HepG2 (cell line): ENCODE data around the gene SPTBN4. TPM values are rescaled to one million over a fixed set of nuclear protein-coding genes. Genes with fewer than 3 reads are reported as not detected.

Experiments used
- BCL3 ChIP-seq: sonication (generic); formaldehyde crosslinking; IDR thresholded peaks from 2 replicates; pipeline ENCODE4 v1.5.1; 2020; ENCODE audit warnings: mild to moderate bottlenecking, missing genetic modification reagents, moderate library complexity
- BCL6 ChIP-seq: IDR thresholded peaks from 2 replicates; pipeline ENCODE4 v1.6.1; 2016; ENCODE audit warnings: missing genetic modification reagents, missing compliant biosample characterization
- HES4 ChIP-seq: sonication (generic); formaldehyde crosslinking; IDR thresholded peaks from 2 replicates; pipeline ENCODE4 v1.9.0; 2021; ENCODE audit warnings: mild to moderate bottlenecking, missing genetic modification reagents, borderline replicate concordance
- JUN ChIP-seq: sonication (generic); formaldehyde crosslinking; IDR thresholded peaks from 2 replicates; pipeline ENCODE4 v1.4.0; 2020; ENCODE audit warnings: mild to moderate bottlenecking, missing genetic modification reagents
- JUNB ChIP-seq: sonication (generic); formaldehyde crosslinking; IDR thresholded peaks from 2 replicates; pipeline ENCODE4 v1.8.0; 2022; ENCODE audit warnings: missing genetic modification reagents, mild to moderate bottlenecking, borderline replicate concordance
- KMT2B ChIP-seq: IDR thresholded peaks from 2 replicates; pipeline ENCODE4 v1.6.1; 2016; ENCODE audit warnings: missing genetic modification reagents, missing compliant biosample characterization
- MED8 ChIP-seq: sonication (generic); formaldehyde crosslinking; IDR thresholded peaks from 2 replicates; pipeline ENCODE4 v1.8.1; 2023; ENCODE audit warnings: mild to moderate bottlenecking, missing genetic modification reagents; ENCODE audit not compliant: insufficient replicate concordance
- PBX3 ChIP-seq: sonication (generic); formaldehyde crosslinking; IDR thresholded peaks from 2 replicates; pipeline ENCODE4 v1.8.1; 2023; ENCODE audit warnings: missing genetic modification reagents, inconsistent platforms, borderline replicate concordance
- RARA ChIP-seq: IDR thresholded peaks from 2 replicates; pipeline ENCODE4 v1.6.1; 2016; ENCODE audit warnings: missing genetic modification reagents, missing compliant biosample characterization
- RBAK ChIP-seq: sonication (generic); formaldehyde crosslinking; IDR thresholded peaks from 2 replicates; pipeline ENCODE4 v1.5.1; 2020; ENCODE audit warnings: mild to moderate bottlenecking, missing genetic modification reagents
- SMARCC2 ChIP-seq: fragments of 450-650 bp; IDR thresholded peaks from 2 replicates; pipeline ENCODE4 v1.6.1; 2017; ENCODE audit warnings: antibody characterized with exemption, mild to moderate bottlenecking
- SRSF9 ChIP-seq: fragments of 200-400 bp; formaldehyde crosslinking; IDR thresholded peaks from 2 replicates; pipeline ENCODE4 v1.6.1; 2018; ENCODE audit warnings: borderline replicate concordance, mild to moderate bottlenecking, low read depth, low read length; ENCODE audit not compliant: insufficient read depth, poor library complexity, severe bottlenecking
- UBTF ChIP-seq: sonication (generic); formaldehyde crosslinking; IDR thresholded peaks from 2 replicates; pipeline ENCODE4 v1.4.0; 2020; ENCODE audit warnings: mild to moderate bottlenecking, missing genetic modification reagents
- ZBTB8A ChIP-seq: sonication (generic); formaldehyde crosslinking; IDR thresholded peaks from 2 replicates; pipeline ENCODE4 v1.4.0; 2020; ENCODE audit warnings: mild to moderate bottlenecking, low read depth, missing genetic modification reagents, borderline replicate concordance
- ZGPAT ChIP-seq: IDR thresholded peaks from 2 replicates; pipeline ENCODE4 v1.6.1; 2016; ENCODE audit warnings: mild to moderate bottlenecking
- ZNF124 ChIP-seq: sonication (generic); formaldehyde crosslinking; IDR thresholded peaks from 2 replicates; pipeline ENCODE4 v1.4.0; 2020; ENCODE audit warnings: missing genetic modification reagents
- ZNF160 ChIP-seq: sonication (generic); formaldehyde crosslinking; IDR thresholded peaks from 2 replicates; pipeline ENCODE4 v1.8.0; 2022; ENCODE audit warnings: mild to moderate bottlenecking, inconsistent platforms, missing genetic modification reagents
- ZNF333 ChIP-seq: sonication (generic); formaldehyde crosslinking; IDR thresholded peaks from 2 replicates; pipeline ENCODE4 v1.4.0; 2020; ENCODE audit warnings: mild to moderate bottlenecking, missing genetic modification reagents, borderline replicate concordance
- ZNF354B ChIP-seq: sonication (generic); formaldehyde crosslinking; IDR thresholded peaks from 2 replicates; pipeline ENCODE4 v1.8.0; 2022; ENCODE audit warnings: mild to moderate bottlenecking, missing genetic modification reagents
- ZNF510 ChIP-seq: sonication (generic); formaldehyde crosslinking; IDR thresholded peaks from 2 replicates; pipeline ENCODE4 v1.4.0; 2020; ENCODE audit warnings: low read depth, mild to moderate bottlenecking, missing genetic modification reagents
- ZNF558 ChIP-seq: sonication (generic); formaldehyde crosslinking; IDR thresholded peaks from 2 replicates; pipeline ENCODE4 v1.9.0; 2022; ENCODE audit warnings: mild to moderate bottlenecking, missing genetic modification reagents, borderline replicate concordance
- ZNF644 ChIP-seq: IDR thresholded peaks from 2 replicates; pipeline ENCODE4 v1.6.1; 2016; ENCODE audit warnings: low read depth
- ZNF7 ChIP-seq: IDR thresholded peaks from 2 replicates; pipeline ENCODE4 v1.6.1; 2016; ENCODE audit warnings: missing biosample characterization, missing genetic modification reagents
- ZSCAN12 ChIP-seq: sonication (generic); formaldehyde crosslinking; IDR thresholded peaks from 2 replicates; pipeline ENCODE4 v1.9.0; 2021; ENCODE audit warnings: mild to moderate bottlenecking, missing genetic modification reagents
- polyA plus RNA-seq, 8 experiments: library from polyadenylated mRNA; depleted of rRNA in 3 of 8; stranded (reverse) in 7 of 8; unstranded in 1 of 8; fragments of >200 nt; fragmentation: Illumina TruSeq in 4 of 8; extraction: Trizol in 4 of 8; gene quantifications; 2 replicates each; pipeline versions ENCODE4 v1.2.1 to v1.2.3, GENCODE V29; 2011 to 2016; ENCODE audit warnings: low read depth in 4 of 8, missing spikeins in 1 of 8, mixed read lengths in 1 of 8; ENCODE audit not compliant: insufficient read depth in 1 of 8
- total RNA-seq, 5 experiments: library from RNA; depleted of rRNA; stranded (reverse); fragments of >200 nt; fragmentation: Illumina TruSeq; extraction: Trizol; gene quantifications; 2 replicates each; pipeline ENCODE4 v1.2.3, GENCODE V29; 2016; ENCODE audit warnings: low read depth in 1 of 5

SPTBN4 gene
- total and polyA plus RNA-seq, 2 of the 13 experiments (the other 11 are each of a cell fraction or from before 2014, with no cell fraction given), result 0.11 TPM

GRCh38 chr19:40603389-40604170, 136.8 kb downstream of the SPTBN4 start (continued):
- peak; percentile 68 for TF ChIP-seq UBTF (CRISPR knock-in tag)
- TF ChIP-seq ZNF510 (CRISPR knock-in tag), result no peak
- peak; percentile 53; the same call in 1 of the 2 replicates for TF ChIP-seq JUN (CRISPR knock-in tag)
- no peak for TF ChIP-seq HES4
- no peak for TF ChIP-seq SMARCC2
- TF ChIP-seq ZNF644, result no peak
- TF ChIP-seq BCL6 (CRISPR knock-in tag), result peak; percentile 94
- no peak for TF ChIP-seq PBX3
- TF ChIP-seq SRSF9, result no peak
- no peak for TF ChIP-seq ZNF558 (CRISPR knock-in tag)
- TF ChIP-seq ZNF333 (CRISPR knock-in tag), result peak; percentile 80; the same call in 1 of the 2 replicates
- TF ChIP-seq ZNF7 (CRISPR knock-in tag), result no peak
- no peak for TF ChIP-seq RBAK
- peak; percentile 72; the same call in 1 of the 2 replicates for TF ChIP-seq BCL3 (CRISPR knock-in tag)
- no peak for TF ChIP-seq ZNF354B (CRISPR knock-in tag)
- TF ChIP-seq KMT2B, result 0 out of 2 replicates have a peak, but pooled peaks have one; percentile 22
- TF ChIP-seq ZGPAT, result peak; percentile 96
- 0 out of 2 replicates have a peak, but pooled peaks have one; percentile 48 for TF ChIP-seq ZNF160 (CRISPR knock-in tag)
- TF ChIP-seq ZBTB8A (CRISPR knock-in tag), result no peak
- TF ChIP-seq JUNB (CRISPR knock-in tag), result no peak
- TF ChIP-seq MED8, result no peak
- peak; percentile 76; the same call in 1 of the 2 replicates for TF ChIP-seq ZNF124
- TF ChIP-seq RARA (CRISPR knock-in tag), result peak; percentile 89
- TF ChIP-seq ZSCAN12 (CRISPR knock-in tag), result no peak
